H9 (cell line): Measurements from ENCODE around the gene GADD45A. TPM values are rescaled to one million over a fixed set of nuclear protein-coding genes. Genes with fewer than 3 reads are reported as not detected.

ENCODE experiments used
- DNase-seq: peaks from one replicate; pipeline ENCODE4 v3.0.0-alpha.2; 2017
- H2AFZ ChIP-seq: one replicate; pipeline ENCODE4 v1.6.1; 2013; ENCODE audit warnings: mild to moderate bottlenecking, low read length, control low read depth, moderate library complexity
- H2AK5ac ChIP-seq: 2 replicates; pipeline ENCODE4 v1.6.1; 2013; ENCODE audit warnings: low read length, control low read depth, mixed read lengths; ENCODE audit not compliant: insufficient read length
- H2BK120ac ChIP-seq: one replicate; pipeline ENCODE4 v1.6.1; 2013; ENCODE audit warnings: low read depth, mild to moderate bottlenecking, low read length, control low read depth, inconsistent platforms; ENCODE audit not compliant: poor library complexity, severe bottlenecking
- H2BK12ac ChIP-seq: 2 replicates; pipeline ENCODE4 v1.6.1; 2013; ENCODE audit warnings: low read length, control low read depth, mixed read lengths, low read depth; ENCODE audit not compliant: insufficient read length
- H2BK15ac ChIP-seq: 2 replicates; pipeline ENCODE4 v1.6.1; 2013; ENCODE audit warnings: low read depth, low read length, control low read depth
- H2BK20ac ChIP-seq: one replicate; pipeline ENCODE4 v1.6.1; 2013; ENCODE audit warnings: low read depth, mild to moderate bottlenecking, low read length, control low read depth, inconsistent platforms; ENCODE audit not compliant: poor library complexity, severe bottlenecking
- H2BK5ac ChIP-seq: 2 replicates; pipeline ENCODE4 v1.6.1; 2013; ENCODE audit warnings: low read length, control low read depth, mixed read lengths; ENCODE audit not compliant: insufficient read length
- H3K14ac ChIP-seq: 2 replicates; pipeline ENCODE4 v1.6.1; 2013; ENCODE audit warnings: low read length, control low read depth; ENCODE audit not compliant: insufficient read depth
- H3K18ac ChIP-seq: 2 replicates; pipeline ENCODE4 v1.6.1; 2013; ENCODE audit warnings: low read depth, mild to moderate bottlenecking, mixed read lengths, low read length, control low read depth; ENCODE audit not compliant: insufficient read length
- H3K23ac ChIP-seq: 2 replicates; pipeline ENCODE4 v1.6.1; 2013; ENCODE audit warnings: low read length, control low read depth, mixed read lengths, low read depth; ENCODE audit not compliant: insufficient read length
- H3K23me2 ChIP-seq: 2 replicates; pipeline ENCODE4 v1.6.1; 2013; ENCODE audit warnings: low read depth, mild to moderate bottlenecking, mixed read lengths, low read length, control low read depth; ENCODE audit not compliant: insufficient read length, poor library complexity, severe bottlenecking
- H3K27ac ChIP-seq: 2 replicates; pipeline ENCODE4 v1.5.1; 2013; ENCODE audit warnings: low read length, control low read depth, mixed read lengths, low read depth; ENCODE audit not compliant: insufficient read length
- H3K27me3 ChIP-seq: 2 replicates; pipeline ENCODE4 v1.6.1; 2013; ENCODE audit warnings: low read length, control low read depth, inconsistent platforms; ENCODE audit not compliant: insufficient read depth
- H3K4ac ChIP-seq: 2 replicates; pipeline ENCODE4 v1.6.1; 2013; ENCODE audit warnings: low read depth, mild to moderate bottlenecking, control low read depth, inconsistent platforms, low read length, moderate library complexity
- H3K4me1 ChIP-seq: 2 replicates; pipeline ENCODE4 v1.6.1; 2013; ENCODE audit warnings: low read length, control low read depth, inconsistent platforms; ENCODE audit not compliant: insufficient read depth
- H3K4me2 ChIP-seq: 2 replicates; pipeline ENCODE4 v1.6.1; 2013; ENCODE audit warnings: low read length, control low read depth, mixed read lengths; ENCODE audit not compliant: insufficient read length, insufficient read depth
- H3K56ac ChIP-seq: 2 replicates; pipeline ENCODE4 v1.6.1; 2013; ENCODE audit warnings: low read depth, mild to moderate bottlenecking, mixed read lengths, low read length, control low read depth; ENCODE audit not compliant: insufficient read length
- H3K79me1 ChIP-seq: 2 replicates; pipeline ENCODE4 v1.6.1; 2013; ENCODE audit warnings: low read depth, mild to moderate bottlenecking, moderate library complexity, low read length, control low read depth, inconsistent platforms; ENCODE audit not compliant: insufficient read depth, poor library complexity, severe bottlenecking
- H3K79me2 ChIP-seq: 2 replicates; pipeline ENCODE4 v1.6.1; 2013; ENCODE audit warnings: low read length, control low read depth, inconsistent platforms; ENCODE audit not compliant: insufficient read depth
- H3K9ac ChIP-seq: 2 replicates; pipeline ENCODE4 v1.6.1; 2013; ENCODE audit warnings: low read length, control low read depth, mixed read lengths; ENCODE audit not compliant: insufficient read length; ENCODE audit errors: extremely low read depth
- H3K9me3 ChIP-seq: one replicate; pipeline ENCODE4 v1.6.1; 2013; ENCODE audit warnings: low read depth, low read length, inconsistent platforms; ENCODE audit not compliant: control insufficient read depth
- H3T11ph ChIP-seq: one replicate; pipeline ENCODE4 v1.6.1; 2013; ENCODE audit warnings: mild to moderate bottlenecking, low read length, control low read depth, inconsistent platforms
- H4K20me1 ChIP-seq: one replicate; pipeline ENCODE4 v1.6.1; 2013; ENCODE audit not compliant: control insufficient read depth, insufficient read length, insufficient read depth
- H4K5ac ChIP-seq: 2 replicates; pipeline ENCODE4 v1.6.1; 2013; ENCODE audit warnings: low read depth, mild to moderate bottlenecking, mixed read lengths, low read length, control low read depth; ENCODE audit not compliant: insufficient read length
- H4K8ac ChIP-seq: replicated peaks from 2 replicates; pipeline ENCODE4 v1.6.1; 2013; ENCODE audit warnings: low read length, control low read depth, mixed read lengths, low read depth; ENCODE audit not compliant: insufficient read length
- H4K91ac ChIP-seq: 2 replicates; pipeline ENCODE4 v1.6.1; 2013; ENCODE audit warnings: low read depth, mild to moderate bottlenecking, moderate library complexity, mixed read lengths, low read length, control low read depth; ENCODE audit not compliant: insufficient read length
- H3K27ac Mint-ChIP-seq, 3 experiments: 2 replicates in 2 of 3; 3 replicates in 1 of 3; pipeline ENCODE4 v1.8.0; 2020 to 2021; ENCODE audit warnings: mixed read lengths in 3 of 3, mild to moderate bottlenecking in 1 of 3, moderate library complexity in 1 of 3
- H3K27me3 Mint-ChIP-seq: 2 replicates; pipeline ENCODE4 v1.8.0; 2021; ENCODE audit warnings: low read depth, mild to moderate bottlenecking, moderate library complexity, mixed read lengths
- H3K36me3 Mint-ChIP-seq, 3 experiments: 2 replicates in 2 of 3; 3 replicates in 1 of 3; pipeline ENCODE4 v1.8.0; 2020 to 2021; ENCODE audit warnings: low read depth in 3 of 3, mixed read lengths in 3 of 3; ENCODE audit not compliant: insufficient read depth in 1 of 3
- H3K4me1 Mint-ChIP-seq, 2 experiments: 2 replicates each; pipeline ENCODE4 v1.8.0; 2020; ENCODE audit warnings: mixed read lengths in 2 of 2
- H3K4me3 Mint-ChIP-seq, 2 experiments: 2 replicates in 1 of 2; 3 replicates in 1 of 2; pipeline ENCODE4 v1.8.0; 2020 to 2021; ENCODE audit warnings: mild to moderate bottlenecking in 2 of 2, mixed read lengths in 2 of 2, moderate library complexity in 1 of 2
- H3K9me3 Mint-ChIP-seq, 2 experiments: 2 replicates in 1 of 2; 3 replicates in 1 of 2; pipeline ENCODE4 v1.8.0; 2020; ENCODE audit warnings: mild to moderate bottlenecking in 2 of 2, mixed read lengths in 2 of 2, moderate library complexity in 1 of 2
- WGBS: extraction: QIAGEN DNeasy Blood & Tissue Kit; methylation state at CpG from one replicate; pipeline ENCODE4 v1.1.7; 2013; ENCODE audit warnings: missing lambda C conversion rate, low lambda C conversion rate, mixed read lengths; ENCODE audit not compliant: insufficient read length; ENCODE audit errors: extremely low coverage; 5-methylcytosine and 5-hydroxymethylcytosine counted together
- total RNA-seq: library from RNA; stranded (reverse); gene quantifications from 2 replicates; pipeline ENCODE4 v1.2.1, GENCODE V29; 2021
- TF ChIP-seq, protein P1 (sequence below): fragments of 200-600 bp; sonication (generic); conservative IDR thresholded peaks from 3 replicates; pipeline ENCODE4 v1.8.0; 2021; ENCODE audit warnings: antibody characterized with exemption, mild to moderate bottlenecking

The GADD45A gene
- total RNA-seq, 1 experiment from 2014 or later, result 22.8 TPM

DNA sequence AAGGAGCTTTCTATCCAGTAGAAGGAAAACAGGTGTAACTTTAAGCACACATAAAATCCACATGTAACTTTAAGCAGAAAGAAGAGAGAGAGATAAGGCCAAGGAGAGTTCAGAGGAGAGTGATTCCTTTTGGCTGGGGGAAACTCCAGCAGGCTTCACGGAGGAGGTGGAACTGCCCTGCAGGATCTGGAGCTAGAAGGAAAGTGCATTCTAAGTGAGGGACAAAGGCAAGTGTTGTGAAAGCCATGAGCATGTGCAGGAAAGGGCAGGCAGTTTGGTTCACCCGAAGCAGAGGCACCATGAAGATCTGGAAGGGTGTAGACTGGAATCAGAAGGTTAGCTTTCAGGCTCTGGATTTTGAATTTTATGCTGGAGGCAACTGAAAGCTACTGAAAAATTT, 46.3 kb downstream of the GADD45A start:
- H3K79me1 ChIP-seq, result no peaks in the 10 kb centered on the region
- H3K9me3 Mint-ChIP-seq, result no peaks in the 10 kb centered on the region
- H3K14ac ChIP-seq, result no peak overlapping the region
- no peaks in the 10 kb centered on the region; the same call in 1 of the 2 replicates for H3K4me1 ChIP-seq
- DNase-seq, result no peak
- no peak overlapping the region for H2BK20ac ChIP-seq
- no peak overlapping the region for H4K8ac ChIP-seq
- H3K9me3 ChIP-seq, result no peaks in the 10 kb centered on the region
- no peaks in the 10 kb centered on the region for H3K27me3 Mint-ChIP-seq
- H3K9ac ChIP-seq, result no peak overlapping the region
- TF ChIP-seq, protein P1, sequence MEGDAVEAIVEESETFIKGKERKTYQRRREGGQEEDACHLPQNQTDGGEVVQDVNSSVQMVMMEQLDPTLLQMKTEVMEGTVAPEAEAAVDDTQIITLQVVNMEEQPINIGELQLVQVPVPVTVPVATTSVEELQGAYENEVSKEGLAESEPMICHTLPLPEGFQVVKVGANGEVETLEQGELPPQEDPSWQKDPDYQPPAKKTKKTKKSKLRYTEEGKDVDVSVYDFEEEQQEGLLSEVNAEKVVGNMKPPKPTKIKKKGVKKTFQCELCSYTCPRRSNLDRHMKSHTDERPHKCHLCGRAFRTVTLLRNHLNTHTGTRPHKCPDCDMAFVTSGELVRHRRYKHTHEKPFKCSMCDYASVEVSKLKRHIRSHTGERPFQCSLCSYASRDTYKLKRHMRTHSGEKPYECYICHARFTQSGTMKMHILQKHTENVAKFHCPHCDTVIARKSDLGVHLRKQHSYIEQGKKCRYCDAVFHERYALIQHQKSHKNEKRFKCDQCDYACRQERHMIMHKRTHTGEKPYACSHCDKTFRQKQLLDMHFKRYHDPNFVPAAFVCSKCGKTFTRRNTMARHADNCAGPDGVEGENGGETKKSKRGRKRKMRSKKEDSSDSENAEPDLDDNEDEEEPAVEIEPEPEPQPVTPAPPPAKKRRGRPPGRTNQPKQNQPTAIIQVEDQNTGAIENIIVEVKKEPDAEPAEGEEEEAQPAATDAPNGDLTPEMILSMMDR, result no peak
- no peak overlapping the region for H4K5ac ChIP-seq
- H2BK120ac ChIP-seq, result no peak overlapping the region
- H2AK5ac ChIP-seq, result no peak overlapping the region
- no peak overlapping the region for H3K23ac ChIP-seq
- H3K27ac ChIP-seq, result no peak overlapping the region
- no peak overlapping the region for H4K91ac ChIP-seq
- no peak overlapping the region for H3K4ac ChIP-seq
- no peaks in the 10 kb centered on the region for H3K23me2 ChIP-seq
- H3K4me2 ChIP-seq, result no peak overlapping the region
- H2AFZ ChIP-seq, result no peak overlapping the region
- H3K27ac Mint-ChIP-seq, result peak overlapping the region in 1 of 3 experiments; percentile 62; a peak in 1 of 7 replicates
- no peak overlapping the region; the same call in 1 of the 2 replicates for H2BK15ac ChIP-seq
- no peak overlapping the region for H3T11ph ChIP-seq
- no peaks in the 10 kb centered on the region for H3K79me2 ChIP-seq
- H2BK5ac ChIP-seq, result no peak overlapping the region
- H3K4me1 Mint-ChIP-seq, result peaks cover 15 to 18% of the 10 kb centered on the region in 2 experiments
- no peak overlapping the region for H3K18ac ChIP-seq
- no CpG with 5 or more reads among the region's 2 CpGs for WGBS
- no peak overlapping the region for H3K56ac ChIP-seq
- no peaks in the 10 kb centered on the region for H3K36me3 Mint-ChIP-seq
- H3K27me3 ChIP-seq, result no peaks in the 10 kb centered on the region
- peaks cover 2% of the 10 kb centered on the region for H4K20me1 ChIP-seq
- no peak overlapping the region for H3K4me3 Mint-ChIP-seq
- no peak overlapping the region for H2BK12ac ChIP-seq
